GM12878 (cell line): ENCODE data around the gene KRT20. TPM values are rescaled to one million over a fixed set of nuclear protein-coding genes. Genes with fewer than 3 reads are reported as not detected.

ENCODE experiments used
- ATAC-seq: fragments of 200-7000 bp; cut with Tn5 transposase; 3 replicates; pipeline ENCODE4 v1.9.1; 2020; ENCODE audit warnings: mild to moderate bottlenecking, moderate library complexity
- BruUV-seq: library from RNA; stranded (reverse); fragments of 400-500 nt; replicated peaks from 2 replicates; lab custom pipeline; 2021; lab: Mats Ljungman, UMichigan
- CTCF ChIA-PET: fragments of 300-600 bp; sonication (Branson Sonifier 250); formaldehyde crosslinking; extraction: SDS; loops from one replicate; lab custom pipeline; 2021; ENCODE audit warnings: inconsistent platforms; lab: Yijun Ruan, JAX
- POLR2A ChIA-PET: fragments of 350-600 bp; formaldehyde crosslinking; extraction: SDS; loops from one replicate; lab custom pipeline; 2021; ENCODE audit warnings: inconsistent platforms; lab: Charles Lee
- RAD21 ChIA-PET: fragments of 300-600 bp; sonication (Branson Sonifier 250); formaldehyde crosslinking; loops from one replicate; lab custom pipeline; 2023; ENCODE audit warnings: antibody characterized with exemption; ENCODE audit not compliant: unreplicated experiment; lab: Charles Lee
- SMC1A ChIA-PET: fragments of 300-600 bp; sonication (Branson Sonifier 250); formaldehyde crosslinking; loops from one replicate; lab custom pipeline; 2023; ENCODE audit not compliant: unreplicated experiment, uncharacterized antibody; lab: Charles Lee
- DNase-seq: peaks from one replicate; pipeline ENCODE4 v3.0.0-alpha.2; 2011; ENCODE audit warnings: low read depth, low spot score
- FAIRE-seq: peaks from 3 replicates; lab custom pipeline; 2011; peaks lifted over from hg19 to GRCh38; lab: Jason Lieb, UNC
- H2AFZ ChIP-seq: 2 replicates; pipeline ENCODE4 v1.6.0; 2011; ENCODE audit warnings: low read depth, low read length, control low read depth; ENCODE audit not compliant: control insufficient read depth
- H3K27ac ChIP-seq: 2 replicates; pipeline ENCODE4 v1.5.1; 2011; ENCODE audit warnings: control low read depth; ENCODE audit not compliant: control insufficient read depth, insufficient read depth
- H3K27me3 ChIP-seq, 2 experiments: replicated peaks in 1 of 2; 2 replicates each; pipeline versions ENCODE4 v1.6.0 to v1.6.1; 2011; ENCODE audit warnings: low read length in 1 of 2; ENCODE audit not compliant: control insufficient read depth in 2 of 2, insufficient read depth in 2 of 2
- H3K36me3 ChIP-seq, 2 experiments: 2 replicates each; pipeline ENCODE4 v1.5.1; 2011; ENCODE audit warnings: low read length in 1 of 2; ENCODE audit not compliant: control insufficient read depth in 2 of 2, insufficient read depth in 2 of 2
- H3K4me1 ChIP-seq: 2 replicates; pipeline ENCODE4 v1.6.1; 2011; ENCODE audit warnings: mild to moderate bottlenecking, low read length, moderate library complexity, mixed read lengths; ENCODE audit not compliant: control insufficient read depth, insufficient read depth
- H3K4me2 ChIP-seq: 2 replicates; pipeline ENCODE4 v1.6.0; 2011; ENCODE audit warnings: control low read depth; ENCODE audit not compliant: control insufficient read depth, insufficient read depth
- H3K4me3 ChIP-seq: fragments of 200-600 bp; sonication (generic); 2 replicates; pipeline ENCODE4 v1.5.1; 2016
- H3K79me2 ChIP-seq: 2 replicates; pipeline ENCODE4 v1.6.0; 2011; ENCODE audit warnings: low read length; ENCODE audit not compliant: control insufficient read depth, insufficient read depth
- H3K9ac ChIP-seq: 2 replicates; pipeline ENCODE4 v1.8.0; 2011; ENCODE audit warnings: low read length, control low read depth, mixed read lengths; ENCODE audit not compliant: control insufficient read depth, insufficient read depth
- H3K9me3 ChIP-seq: replicated peaks from 3 replicates; pipeline ENCODE4 v1.5.1; 2011; ENCODE audit warnings: mild to moderate bottlenecking, low read length; ENCODE audit not compliant: control insufficient read depth, insufficient read depth
- H4K20me1 ChIP-seq: 2 replicates; pipeline ENCODE4 v1.6.0; 2011; ENCODE audit not compliant: control insufficient read depth, insufficient read depth
- ASH2L ChIP-seq: fragments of 300-600, 200-600 bp; sonication (generic); IDR thresholded peaks from 2 replicates; pipeline ENCODE4 v1.6.1; 2017; ENCODE audit warnings: low read depth, mild to moderate bottlenecking, borderline replicate concordance
- BCL11A ChIP-seq: IDR thresholded peaks from 2 replicates; pipeline ENCODE4 v1.6.1; 2011; ENCODE audit warnings: low read depth, low read length
- CHD1 ChIP-seq: IDR thresholded peaks from 2 replicates; pipeline ENCODE4 v1.6.1; 2012; ENCODE audit warnings: low read depth, low read length, improper control_type of control experiment
- ESRRA ChIP-seq: IDR thresholded peaks from 2 replicates; pipeline ENCODE4 v1.6.1; 2012; ENCODE audit warnings: mild to moderate bottlenecking, low read length, improper control_type of control experiment
- IKZF1 ChIP-seq: fragments of 450-650 bp; conservative IDR thresholded peaks from 2 replicates; pipeline ENCODE4 v1.6.1; 2017; ENCODE audit warnings: antibody characterized with exemption, mild to moderate bottlenecking
- MTA3 ChIP-seq: IDR thresholded peaks from 2 replicates; pipeline ENCODE4 v1.6.1; 2012; ENCODE audit warnings: low read length, inconsistent platforms, borderline replicate concordance
- MYC ChIP-seq: IDR thresholded peaks from 2 replicates; pipeline ENCODE4 v1.6.1; 2011; ENCODE audit warnings: mild to moderate bottlenecking, low read length, moderate library complexity, inconsistent platforms; ENCODE audit not compliant: insufficient read depth, insufficient replicate concordance, insufficient read length, severe bottlenecking
- PML ChIP-seq: IDR thresholded peaks from 2 replicates; pipeline ENCODE4 v1.6.1; 2012; ENCODE audit warnings: low read length, inconsistent platforms
- RB1 ChIP-seq: fragments of 450-650 bp; formaldehyde crosslinking; IDR thresholded peaks from 2 replicates; pipeline ENCODE4 v1.6.1; 2017; ENCODE audit warnings: mild to moderate bottlenecking, borderline replicate concordance
- RELA ChIP-seq: fragments of 450-650 bp; IDR thresholded peaks from 2 replicates; pipeline ENCODE4 v1.8.0; 2014; ENCODE audit warnings: borderline replicate concordance; ENCODE audit not compliant: partially characterized antibody
- SMARCA5 ChIP-seq: fragments of 450-650 bp; IDR thresholded peaks from 2 replicates; pipeline ENCODE4 v1.6.1; 2017; ENCODE audit warnings: mild to moderate bottlenecking
- SREBF2 ChIP-seq: IDR thresholded peaks from 2 replicates; pipeline ENCODE4 v1.6.1; 2012; ENCODE audit warnings: mild to moderate bottlenecking, low read length
- WRNIP1 ChIP-seq: IDR thresholded peaks from 2 replicates; pipeline ENCODE4 v1.6.1; 2011; ENCODE audit warnings: low read depth, low read length, improper control_type of control experiment, borderline replicate concordance
- WGBS: methylation state at CpG from one replicate; pipeline ENCODE4 v1.1.6; 2016; ENCODE audit warnings: low lambda C conversion rate; ENCODE audit not compliant: insufficient replicate concordance, insufficient coverage; ENCODE audit errors: missing lambda C conversion rate; 5-methylcytosine and 5-hydroxymethylcytosine counted together
- in situ Hi-C: fragments of 300-500 bp; cut with MboI; formaldehyde crosslinking; loops from 9 replicates; pipeline ENCODE4 v1.14.3; 2018; ENCODE audit warnings: mixed read lengths
- intact Hi-C: fragments of 100-400 bp; cut with micrococcal nuclease; formaldehyde crosslinking; loops from one replicate; pipeline ENCODE4 v1.14.2; 2022; ENCODE audit not compliant: unreplicated experiment
- polyA plus RNA-seq, 11 experiments: library from polyadenylated mRNA; depleted of rRNA in 4 of 11; unstranded in 6 of 11; stranded (reverse) in 5 of 11; fragments of >200 nt; fragmentation: Nextera tagmentation in 4 of 11; fragmentation: Illumina TruSeq in 1 of 11; extraction: Ambion mirVana in 4 of 11; extraction: Trizol in 1 of 11; gene quantifications; 1 replicate in 1 of 11; 2 replicates in 10 of 11; pipeline versions ENCODE4 v1.2.1 to v1.2.3, GENCODE V29; 2011 to 2016; ENCODE audit warnings: inconsistent platforms in 2 of 11, missing spikeins in 2 of 11, low read depth in 1 of 11
- total RNA-seq, 4 experiments: library from RNA; depleted of rRNA in 3 of 4; stranded (reverse); fragments of >200 nt in 3 of 4; fragmentation: Illumina TruSeq in 1 of 4; extraction: Trizol in 1 of 4; gene quantifications; 2 replicates each; pipeline versions ENCODE4 v1.2.1 to v1.2.3, GENCODE V29; 2013 to 2021
- TF ChIP-seq, protein P1 (sequence below): fragments of 450-650 bp; IDR thresholded peaks from 2 replicates; pipeline ENCODE4 v1.6.1; 2017; ENCODE audit warnings: mild to moderate bottlenecking

The KRT20 gene
- total and polyA plus RNA-seq, 10 of the 15 experiments (the other 5 are each of a cell fraction or from before 2014, with no cell fraction given) = 0.23 TPM; not detected in 9

DNA sequence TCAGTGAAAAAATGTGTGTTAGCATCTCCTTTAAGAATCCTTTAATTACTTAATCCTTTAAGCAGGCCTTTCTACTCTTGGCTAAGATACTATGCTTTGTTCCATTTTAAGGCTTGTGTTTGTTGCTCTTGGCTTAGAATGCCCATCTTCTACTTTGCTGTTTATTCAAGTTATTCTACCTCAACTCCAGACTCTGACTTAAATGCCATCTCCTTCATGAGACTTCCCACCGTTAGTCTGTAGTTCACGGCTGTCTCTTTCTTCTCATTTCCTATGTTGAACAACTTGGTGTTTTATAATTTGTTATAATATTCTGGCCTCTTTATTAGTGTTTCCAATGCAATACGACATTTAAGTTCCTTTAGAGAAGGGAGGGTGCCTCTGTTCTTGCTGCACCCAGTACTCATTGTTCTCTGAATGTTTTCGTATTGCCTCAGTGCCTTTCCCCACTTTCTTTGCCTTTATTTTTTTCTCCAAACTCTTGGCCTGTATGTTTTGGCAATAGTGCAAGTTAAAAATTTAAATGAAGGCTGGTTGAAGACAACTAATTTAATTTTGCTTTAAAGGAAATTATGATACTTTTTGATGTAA, 56.5 kb downstream of the KRT20 start:
- ChIA-PET SMC1A (interaction anchor here (0.7 to 1.1 kb wide), 3 partner anchors 8 to 75 kb away, joined by 3 read pairs; no protein-coding TSS in a partner anchor), RAD21 (no interaction called here), CTCF (interaction anchor here (0.6 kb wide), 1 partner anchor 21 kb away, joined by 3 read pairs; no protein-coding TSS in a partner anchor)
- no peak for FAIRE-seq
- H4K20me1 ChIP-seq = no peaks in the 10 kb centered on the region
- no peaks in the 10 kb centered on the region for H3K36me3 ChIP-seq
- H2AFZ ChIP-seq = no peak overlapping the region
- no peak overlapping the region for H3K4me3 ChIP-seq
- no TSS peak for BruUV-seq
- H3K27ac ChIP-seq = no peak overlapping the region
- H3K27me3 ChIP-seq = no peaks in the 10 kb centered on the region
- TF ChIP-seq IKZF1 (no peak), MTA3 (no peak), RB1 (no peak), SMARCA5 (no peak), RELA (no peak), MYC (no peak), ASH2L (no peak), PML (no peak), WRNIP1 (no peak), CHD1 (no peak), BCL11A (no peak), SREBF2 (no peak), ESRRA (no peak)
- TF ChIP-seq, protein P1, sequence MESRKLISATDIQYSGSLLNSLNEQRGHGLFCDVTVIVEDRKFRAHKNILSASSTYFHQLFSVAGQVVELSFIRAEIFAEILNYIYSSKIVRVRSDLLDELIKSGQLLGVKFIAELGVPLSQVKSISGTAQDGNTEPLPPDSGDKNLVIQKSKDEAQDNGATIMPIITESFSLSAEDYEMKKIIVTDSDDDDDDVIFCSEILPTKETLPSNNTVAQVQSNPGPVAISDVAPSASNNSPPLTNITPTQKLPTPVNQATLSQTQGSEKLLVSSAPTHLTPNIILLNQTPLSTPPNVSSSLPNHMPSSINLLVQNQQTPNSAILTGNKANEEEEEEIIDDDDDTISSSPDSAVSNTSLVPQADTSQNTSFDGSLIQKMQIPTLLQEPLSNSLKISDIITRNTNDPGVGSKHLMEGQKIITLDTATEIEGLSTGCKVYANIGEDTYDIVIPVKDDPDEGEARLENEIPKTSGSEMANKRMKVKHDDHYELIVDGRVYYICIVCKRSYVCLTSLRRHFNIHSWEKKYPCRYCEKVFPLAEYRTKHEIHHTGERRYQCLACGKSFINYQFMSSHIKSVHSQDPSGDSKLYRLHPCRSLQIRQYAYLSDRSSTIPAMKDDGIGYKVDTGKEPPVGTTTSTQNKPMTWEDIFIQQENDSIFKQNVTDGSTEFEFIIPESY = no peak
- TF ChIP-seq, all 136 proteins: peak for 0
- H3K9me3 ChIP-seq = no peaks in the 10 kb centered on the region
- WGBS = 79% methylated on average over 4 of the region's 4 CpGs
- H3K79me2 ChIP-seq = no peaks in the 10 kb centered on the region
- peaks cover 4% of the 10 kb centered on the region; the same call in 1 of the 2 replicates for H3K4me1 ChIP-seq
- DNase-seq = no peak
- intact Hi-C loops (no loop called here), in situ Hi-C loops (no loop called here)
- no peak overlapping the region for H3K9ac ChIP-seq
- no peak overlapping the region for H3K4me2 ChIP-seq
- no peak for ATAC-seq
- POLR2A ChIA-PET = interaction anchor here (0.6 kb wide), 1 partner anchor 85 kb away, joined by 3 read pairs; no protein-coding TSS in a partner anchor
